ENCODE data around the gene CDH18.
A peak's percentile ranks its signal among the peaks of the same experiment; 100 is the strongest.

CDH18 gene

DNA sequence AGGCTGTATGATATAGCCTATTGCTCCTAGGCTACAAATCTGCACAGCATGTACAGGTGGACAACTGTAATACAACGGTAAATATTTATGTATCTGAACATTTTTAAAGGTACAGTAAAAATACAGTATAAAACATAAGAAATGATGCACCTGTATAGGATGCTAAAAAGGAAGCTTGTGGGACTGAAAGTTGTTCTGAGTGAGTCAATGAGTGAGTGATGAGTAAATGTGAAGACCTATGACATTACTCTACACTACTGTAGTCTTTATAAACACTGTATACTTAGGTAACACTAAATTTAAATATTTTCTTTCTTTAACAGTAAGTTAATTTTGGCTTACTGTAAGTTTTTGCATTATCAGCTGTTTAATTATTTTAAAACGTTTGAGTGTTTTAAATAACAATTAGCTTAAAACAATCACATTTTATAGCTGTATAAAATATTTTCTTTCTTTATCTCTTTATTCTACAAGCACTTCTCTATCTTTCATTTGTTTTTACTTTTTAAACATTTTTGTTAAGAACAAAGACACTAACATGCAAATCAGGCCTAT is 28.1 kb downstream of the CDH18 start:
- H2BK5ac ChIP-seq (ENCODE audit: low read length) = no peak overlapping the region
- no peak overlapping the region for H2BK15ac ChIP-seq (replicated peaks; ENCODE audit: low read depth)
- H3K79me1 ChIP-seq (ENCODE audit: low read length) = no peaks in the 10 kb centered on the region
- H3K9ac ChIP-seq (ENCODE audit: low read length) = no peak overlapping the region
- H3K4me1 ChIP-seq (ENCODE audit: control insufficient read depth, low read depth, low read length) = no peaks in the 10 kb centered on the region
- no CpG with 5 or more reads among the region's 2 CpGs for WGBS (ENCODE audit: extremely low coverage, insufficient coverage, low lambda C conversion rate)
- H3K79me2 ChIP-seq (ENCODE audit: control insufficient read depth, insufficient read depth, low read length) = no peaks in the 10 kb centered on the region
- no peak overlapping the region for H3K4ac ChIP-seq (ENCODE audit: low read depth, low read length)
- H3K4me2 ChIP-seq (ENCODE audit: low read length) = no peak overlapping the region
- no peak overlapping the region for H4K8ac ChIP-seq (ENCODE audit: low read depth, low read length)
- H3K4me3 ChIP-seq (ENCODE audit: low read length) = no peak overlapping the region
- H2AK5ac ChIP-seq (ENCODE audit: low read length) = no peak overlapping the region
- no peak overlapping the region for H4K5ac ChIP-seq (ENCODE audit: low read length)
- no peak overlapping the region for H3K27ac ChIP-seq (ENCODE audit: low read depth, low read length)
- H3K36me3 ChIP-seq (ENCODE audit: control insufficient read depth, insufficient read depth, low read length) = no peaks in the 10 kb centered on the region
- no peaks in the 10 kb centered on the region for H3K27me3 ChIP-seq (ENCODE audit: insufficient read depth, low read length, poor library complexity)
- H3K23ac ChIP-seq (ENCODE audit: low read length) = no peak overlapping the region
- H3K56ac ChIP-seq (ENCODE audit: low read length) = no peak overlapping the region
- H3K18ac ChIP-seq (ENCODE audit: low read length) = no peak overlapping the region
- DNase-seq = no peak
- H2BK120ac ChIP-seq (ENCODE audit: low read depth, low read length) = no peak overlapping the region

DNA sequence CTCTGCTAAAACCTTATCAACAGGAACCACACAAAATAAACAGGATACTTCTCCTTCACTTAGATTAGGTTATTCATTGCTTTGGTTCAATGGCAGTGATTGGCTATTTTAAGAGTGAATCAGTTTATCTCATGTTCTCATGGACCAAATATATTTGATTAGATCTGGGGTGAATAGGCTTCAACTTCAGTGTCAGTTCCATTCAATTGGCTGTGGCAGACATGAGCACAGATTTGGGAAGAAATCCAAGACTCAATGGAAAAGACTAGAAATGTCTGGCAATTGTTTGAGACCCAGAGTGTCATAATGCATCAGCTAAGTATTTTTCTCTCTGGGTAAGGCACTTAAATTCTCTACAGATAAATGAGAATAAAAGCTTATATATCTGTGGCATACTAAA is 37.1 kb downstream of the CDH18 start:
- no peak overlapping the region for H4K8ac ChIP-seq (ENCODE audit: low read depth, low read length)
- no peak overlapping the region for H3K9ac ChIP-seq (ENCODE audit: low read length)
- no peak overlapping the region for H3K23ac ChIP-seq (ENCODE audit: low read length)
- no peaks in the 10 kb centered on the region for H3K27me3 ChIP-seq (ENCODE audit: insufficient read depth, low read length, poor library complexity)
- H3K4me3 ChIP-seq (ENCODE audit: low read length) = no peak overlapping the region
- H3K27ac ChIP-seq (ENCODE audit: low read depth, low read length) = no peak overlapping the region
- H2BK120ac ChIP-seq (ENCODE audit: low read depth, low read length) = no peak overlapping the region
- H3K79me1 ChIP-seq (ENCODE audit: low read length) = no peaks in the 10 kb centered on the region
- H2BK15ac ChIP-seq (replicated peaks; ENCODE audit: low read depth) = no peak overlapping the region
- H3K36me3 ChIP-seq (ENCODE audit: control insufficient read depth, insufficient read depth, low read length) = no peaks in the 10 kb centered on the region
- no peak overlapping the region for H2BK5ac ChIP-seq (ENCODE audit: low read length)
- H3K18ac ChIP-seq (ENCODE audit: low read length) = no peak overlapping the region
- no peak overlapping the region for H3K4me2 ChIP-seq (ENCODE audit: low read length)
- no peak overlapping the region for H3K56ac ChIP-seq (ENCODE audit: low read length)
- H3K79me2 ChIP-seq (ENCODE audit: control insufficient read depth, insufficient read depth, low read length) = no peaks in the 10 kb centered on the region
- H2AK5ac ChIP-seq (ENCODE audit: low read length) = no peak overlapping the region
- DNase-seq = no peak
- no peaks in the 10 kb centered on the region for H3K4me1 ChIP-seq (ENCODE audit: control insufficient read depth, low read depth, low read length)
- H4K5ac ChIP-seq (ENCODE audit: low read length) = no peak overlapping the region
- no peak overlapping the region for H3K4ac ChIP-seq (ENCODE audit: low read depth, low read length)

DNA sequence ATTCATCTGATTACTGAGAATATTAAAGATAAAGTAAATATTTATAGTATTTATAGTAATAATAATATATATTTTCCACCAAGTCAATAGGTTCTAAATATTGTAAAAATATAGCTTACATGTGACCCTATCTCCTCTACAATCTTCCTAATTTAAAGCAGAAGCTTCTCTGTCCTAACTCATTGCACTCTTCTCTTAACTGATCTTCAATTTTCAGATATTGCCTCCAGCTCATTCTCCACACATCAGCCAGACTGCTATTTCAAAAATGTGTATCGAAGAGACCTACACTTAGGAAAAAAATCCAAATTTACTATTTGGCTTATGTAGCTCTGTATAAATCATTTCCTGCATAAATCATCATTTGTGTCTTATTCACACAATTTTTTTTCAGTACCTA is 47.8 kb downstream of the CDH18 start:
- Histone ChIP-seq H3K36me3 (ENCODE audit: control insufficient read depth, insufficient read depth, low read length) (no peaks in the 10 kb centered on the region), H3K79me2 (ENCODE audit: control insufficient read depth, insufficient read depth, low read length) (no peaks in the 10 kb centered on the region), H3K27ac (ENCODE audit: low read depth, low read length) (no peak overlapping the region), H3K4me3 (ENCODE audit: low read length) (no peak overlapping the region), H3K9ac (ENCODE audit: low read length) (no peak overlapping the region), H3K79me1 (ENCODE audit: low read length) (no peaks in the 10 kb centered on the region), H2AK5ac (ENCODE audit: low read length) (no peak overlapping the region), H3K18ac (ENCODE audit: low read length) (no peak overlapping the region), H2BK15ac (replicated peaks; ENCODE audit: low read depth) (no peak overlapping the region), H4K5ac (ENCODE audit: low read length) (no peak overlapping the region), H2BK120ac (ENCODE audit: low read depth, low read length) (no peak overlapping the region), H3K27me3 (ENCODE audit: insufficient read depth, low read length, poor library complexity) (no peaks in the 10 kb centered on the region), H3K4ac (ENCODE audit: low read depth, low read length) (no peak overlapping the region), H3K4me1 (ENCODE audit: control insufficient read depth, low read depth, low read length) (no peaks in the 10 kb centered on the region), H3K56ac (ENCODE audit: low read length) (no peak overlapping the region), H3K23ac (ENCODE audit: low read length) (no peak overlapping the region), H3K4me2 (ENCODE audit: low read length) (no peak overlapping the region), H4K8ac (ENCODE audit: low read depth, low read length) (no peak overlapping the region), H2BK5ac (ENCODE audit: low read length) (no peak overlapping the region)
- no CpG with 5 or more reads among the region's 1 CpG for WGBS (ENCODE audit: extremely low coverage, insufficient coverage, low lambda C conversion rate)
- no peak for DNase-seq

DNA sequence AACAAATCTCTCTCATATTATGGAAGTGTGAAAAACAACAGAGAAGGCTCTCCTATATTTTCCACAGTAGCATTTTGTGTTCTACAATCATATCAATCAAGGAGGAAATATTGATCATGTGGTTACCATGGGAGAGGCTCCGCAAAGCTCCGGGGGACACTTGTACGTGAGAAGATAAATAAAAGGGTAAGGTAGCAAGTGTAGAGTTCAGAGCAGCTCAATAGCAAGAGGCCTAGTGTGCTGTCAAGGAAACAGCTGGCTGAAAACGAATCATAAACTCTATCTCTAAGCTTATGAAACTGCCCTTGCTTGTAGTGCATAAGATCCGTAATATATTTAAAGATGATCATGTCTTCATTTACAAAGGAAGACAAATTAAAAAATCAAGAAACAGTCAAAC is 57.5 kb downstream of the CDH18 start:
- no peak overlapping the region for H3K27ac ChIP-seq (ENCODE audit: low read depth, low read length)
- no peak overlapping the region for H3K4ac ChIP-seq (ENCODE audit: low read depth, low read length)
- H3K23ac ChIP-seq (ENCODE audit: low read length) = no peak overlapping the region
- no peaks in the 10 kb centered on the region for H3K79me1 ChIP-seq (ENCODE audit: low read length)
- H3K9ac ChIP-seq (ENCODE audit: low read length) = no peak overlapping the region
- H3K4me1 ChIP-seq (ENCODE audit: control insufficient read depth, low read depth, low read length) = peaks cover 5% of the 10 kb centered on the region
- H4K5ac ChIP-seq (ENCODE audit: low read length) = no peak overlapping the region
- no peak overlapping the region for H4K8ac ChIP-seq (ENCODE audit: low read depth, low read length)
- H3K79me2 ChIP-seq (ENCODE audit: control insufficient read depth, insufficient read depth, low read length) = no peaks in the 10 kb centered on the region
- WGBS (ENCODE audit: extremely low coverage, insufficient coverage, low lambda C conversion rate) = no CpG with 5 or more reads among the region's 5 CpGs
- no peak overlapping the region for H3K18ac ChIP-seq (ENCODE audit: low read length)
- no peak overlapping the region for H2BK5ac ChIP-seq (ENCODE audit: low read length)
- H3K27me3 ChIP-seq (ENCODE audit: insufficient read depth, low read length, poor library complexity) = no peaks in the 10 kb centered on the region
- no peak overlapping the region for H2BK120ac ChIP-seq (ENCODE audit: low read depth, low read length)
- no peak for DNase-seq
- no peak overlapping the region for H2AK5ac ChIP-seq (ENCODE audit: low read length)
- H3K36me3 ChIP-seq (ENCODE audit: control insufficient read depth, insufficient read depth, low read length) = no peaks in the 10 kb centered on the region
- H3K4me3 ChIP-seq (ENCODE audit: low read length) = no peak overlapping the region
- H3K56ac ChIP-seq (ENCODE audit: low read length) = no peak overlapping the region
- no peak overlapping the region for H2BK15ac ChIP-seq (replicated peaks; ENCODE audit: low read depth)
- H3K4me2 ChIP-seq (ENCODE audit: low read length) = no peak overlapping the region

DNA sequence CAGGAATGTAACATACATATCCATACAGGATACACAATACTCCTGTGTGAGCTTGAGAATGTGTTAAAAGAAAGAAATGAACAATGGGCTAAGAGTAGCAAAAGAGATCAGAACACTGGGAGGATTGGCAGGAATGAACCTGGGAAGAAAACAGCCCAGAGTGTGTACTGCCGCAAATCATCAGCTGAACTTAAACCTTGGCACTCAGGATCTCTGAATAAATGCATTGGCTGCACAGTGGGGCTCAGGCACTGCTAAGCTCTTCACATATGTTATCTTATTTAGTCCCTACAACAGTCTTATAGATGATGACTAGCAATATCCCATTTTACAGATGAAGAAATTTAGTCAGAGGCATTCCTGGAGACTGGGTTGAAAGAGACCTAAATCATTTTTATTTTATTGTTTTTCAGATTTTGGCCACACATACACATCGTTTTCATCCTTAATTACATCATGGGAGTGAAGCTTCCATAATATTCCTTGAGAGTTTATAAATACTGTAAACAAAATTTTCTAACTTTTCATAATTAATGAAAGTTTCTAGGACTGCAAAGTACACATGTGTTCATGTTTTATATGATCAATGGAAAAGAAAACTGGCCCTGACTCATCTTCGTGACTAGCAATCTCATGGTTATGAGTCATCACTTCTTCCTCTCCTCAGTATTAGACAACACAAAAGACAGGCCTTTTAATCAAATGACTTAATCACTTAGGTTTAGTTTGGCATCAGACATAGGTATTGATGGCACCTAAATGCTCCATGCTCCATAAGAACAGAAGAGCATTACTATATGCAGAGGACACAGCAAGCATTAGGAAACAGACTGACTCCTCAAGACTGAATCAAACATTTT is 59.2 kb downstream of the CDH18 start:
- Histone ChIP-seq H2BK15ac (replicated peaks; ENCODE audit: low read depth) (no peak overlapping the region), H4K8ac (ENCODE audit: low read depth, low read length) (no peak overlapping the region), H2BK5ac (ENCODE audit: low read length) (peak overlapping the region; percentile 31), H3K36me3 (ENCODE audit: control insufficient read depth, insufficient read depth, low read length) (no peaks in the 10 kb centered on the region), H2BK120ac (ENCODE audit: low read depth, low read length) (peak overlapping the region; percentile 28), H3K56ac (ENCODE audit: low read length) (peak overlapping the region; percentile 54), H3K9ac (ENCODE audit: low read length) (no peak overlapping the region), H3K4ac (ENCODE audit: low read depth, low read length) (no peak overlapping the region), H3K79me1 (ENCODE audit: low read length) (no peaks in the 10 kb centered on the region), H3K23ac (ENCODE audit: low read length) (no peak overlapping the region), H4K5ac (ENCODE audit: low read length) (no peak overlapping the region), H3K27me3 (ENCODE audit: insufficient read depth, low read length, poor library complexity) (no peaks in the 10 kb centered on the region), H3K4me2 (ENCODE audit: low read length) (no peak overlapping the region), H3K27ac (ENCODE audit: low read depth, low read length) (no peak overlapping the region), H2AK5ac (ENCODE audit: low read length) (peak overlapping the region; percentile 75), H3K4me1 (ENCODE audit: control insufficient read depth, low read depth, low read length) (peaks cover 5% of the 10 kb centered on the region), H3K18ac (ENCODE audit: low read length) (peak overlapping the region; percentile 68), H3K79me2 (ENCODE audit: control insufficient read depth, insufficient read depth, low read length) (no peaks in the 10 kb centered on the region), H3K4me3 (ENCODE audit: low read length) (no peak overlapping the region)
- WGBS (ENCODE audit: extremely low coverage, insufficient coverage, low lambda C conversion rate) = no CpG with 5 or more reads among the region's 3 CpGs
- DNase-seq = peak; percentile 29

DNA sequence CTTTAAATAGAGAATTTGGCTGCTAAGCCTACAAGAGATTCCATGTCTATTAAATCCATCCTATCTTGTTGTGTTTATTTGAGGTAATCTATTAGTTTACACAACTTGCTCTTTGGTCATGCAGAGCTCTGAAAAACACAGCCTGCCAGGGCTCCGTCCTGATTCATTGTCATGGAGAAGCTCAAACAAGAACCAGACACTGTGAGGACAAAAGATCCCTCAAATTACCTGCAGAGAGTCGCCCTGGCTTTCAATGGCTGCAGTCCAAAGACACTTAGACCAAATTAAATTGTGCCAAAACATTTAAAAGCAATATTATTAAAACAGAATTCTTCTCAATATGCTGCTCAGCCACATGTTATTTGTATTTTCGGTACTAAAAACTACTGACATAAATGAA is 60.1 kb downstream of the CDH18 start:
- H3K9ac ChIP-seq (ENCODE audit: low read length) = no peak overlapping the region
- no peak overlapping the region for H2BK5ac ChIP-seq (ENCODE audit: low read length)
- WGBS (ENCODE audit: extremely low coverage, insufficient coverage, low lambda C conversion rate) = no CpG with 5 or more reads among the region's 3 CpGs
- H3K79me2 ChIP-seq (ENCODE audit: control insufficient read depth, insufficient read depth, low read length) = no peaks in the 10 kb centered on the region
- H3K4me3 ChIP-seq (ENCODE audit: low read length) = no peak overlapping the region
- no peak overlapping the region for H2BK120ac ChIP-seq (ENCODE audit: low read depth, low read length)
- no peaks in the 10 kb centered on the region for H3K79me1 ChIP-seq (ENCODE audit: low read length)
- H3K27ac ChIP-seq (ENCODE audit: low read depth, low read length) = no peak overlapping the region
- peaks cover 5% of the 10 kb centered on the region for H3K4me1 ChIP-seq (ENCODE audit: control insufficient read depth, low read depth, low read length)
- H3K27me3 ChIP-seq (ENCODE audit: insufficient read depth, low read length, poor library complexity) = no peaks in the 10 kb centered on the region
- H2AK5ac ChIP-seq (ENCODE audit: low read length) = no peak overlapping the region
- H3K4ac ChIP-seq (ENCODE audit: low read depth, low read length) = no peak overlapping the region
- H4K8ac ChIP-seq (ENCODE audit: low read depth, low read length) = no peak overlapping the region
- no peak overlapping the region for H3K23ac ChIP-seq (ENCODE audit: low read length)
- DNase-seq = peak; percentile 55
- H3K56ac ChIP-seq (ENCODE audit: low read length) = no peak overlapping the region
- no peak overlapping the region for H2BK15ac ChIP-seq (replicated peaks; ENCODE audit: low read depth)
- H3K18ac ChIP-seq (ENCODE audit: low read length) = no peak overlapping the region
- no peak overlapping the region for H4K5ac ChIP-seq (ENCODE audit: low read length)
- H3K36me3 ChIP-seq (ENCODE audit: control insufficient read depth, insufficient read depth, low read length) = no peaks in the 10 kb centered on the region
- no peak overlapping the region for H3K4me2 ChIP-seq (ENCODE audit: low read length)
